GM19468 (cell line): Measurements from ENCODE around the gene CARD11.

Source experiments
- ATAC-seq: cut with Tn5 transposase; IDR thresholded peaks from one replicate; pipeline ENCODE4 v1.9.1; 2021; ENCODE audit warnings: mild to moderate bottlenecking, moderate library complexity, moderate number of reproducible peaks; ENCODE audit not compliant: unreplicated experiment; ENCODE audit errors: extremely low read depth

CARD11 gene

GRCh38 chr7:2953099-2953498 is 90.6 kb downstream of the CARD11 start:
- no peak for ATAC-seq

GRCh38 chr7:2952316-2952715 is 91.4 kb downstream of the CARD11 start:
- no peak for ATAC-seq

GRCh38 chr7:2950578-2950977 is 93.1 kb downstream of the CARD11 start:
- ATAC-seq: no peak

- no peak for ATAC-seq
These were observed 94.9 kb downstream of the CARD11 start for GRCh38 chr7:2948749-2949148.

- ATAC-seq: no peak
These were observed 96.4 kb downstream of the CARD11 start for GRCh38 chr7:2947058-2947780.

GRCh38 chr7:2945171-2945570 is 98.5 kb downstream of the CARD11 start:
- no peak for ATAC-seq

GRCh38 chr7:2944739-2945138 is 98.9 kb downstream of the CARD11 start:
- ATAC-seq: no peak

GRCh38 chr7:2943851-2944601 is 99.6 kb downstream of the CARD11 start:
- no peak for ATAC-seq

GRCh38 chr7:2941216-2941859 is 102.3 kb downstream of the CARD11 start:
- no peak for ATAC-seq

GRCh38 chr7:2940466-2940865 is 103.2 kb downstream of the CARD11 start:
- ATAC-seq: no peak

- ATAC-seq: no peak
These were observed 104.3 kb downstream of the CARD11 start for GRCh38 chr7:2939193-2939885.

GRCh38 chr7:2938514-2939192 is 105.0 kb downstream of the CARD11 start:
- no peak for ATAC-seq

GRCh38 chr7:2937701-2938513 is 105.8 kb downstream of the CARD11 start:
- no peak for ATAC-seq

- no peak for ATAC-seq
These were observed 106.6 kb downstream of the CARD11 start for GRCh38 chr7:2936891-2937580.

GRCh38 chr7:2936301-2936700 is 107.4 kb downstream of the CARD11 start:
- no peak for ATAC-seq

- no peak for ATAC-seq
These were observed 108.5 kb downstream of the CARD11 start for GRCh38 chr7:2934984-2935740.

- no peak for ATAC-seq
These were observed 109.4 kb downstream of the CARD11 start for GRCh38 chr7:2934211-2934731.
